ENCODE results near the gene SULT1B1.

The SULT1B1 gene

DNA sequence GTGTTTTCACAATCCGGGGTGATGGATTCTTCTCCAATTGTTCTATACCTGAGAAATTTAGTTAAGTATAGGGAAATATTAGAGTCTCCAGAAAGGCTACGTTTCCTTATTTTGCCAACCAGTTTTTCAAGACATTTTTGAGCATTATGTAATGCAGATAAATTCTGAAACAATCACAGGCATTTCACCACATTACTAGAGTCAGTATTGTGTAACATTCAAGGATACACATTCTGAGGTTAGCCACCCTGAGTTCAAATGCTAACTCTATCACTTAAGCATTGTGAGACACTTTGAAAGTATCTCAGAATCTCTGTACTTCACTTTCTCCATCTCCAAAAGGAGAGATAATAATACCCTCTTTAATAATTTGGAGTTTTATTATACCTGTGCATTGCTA is 10.6 kb downstream of the SULT1B1 start:
- DNase-seq (ENCODE audit: low read depth in 2 of 2) = no peak

DNA sequence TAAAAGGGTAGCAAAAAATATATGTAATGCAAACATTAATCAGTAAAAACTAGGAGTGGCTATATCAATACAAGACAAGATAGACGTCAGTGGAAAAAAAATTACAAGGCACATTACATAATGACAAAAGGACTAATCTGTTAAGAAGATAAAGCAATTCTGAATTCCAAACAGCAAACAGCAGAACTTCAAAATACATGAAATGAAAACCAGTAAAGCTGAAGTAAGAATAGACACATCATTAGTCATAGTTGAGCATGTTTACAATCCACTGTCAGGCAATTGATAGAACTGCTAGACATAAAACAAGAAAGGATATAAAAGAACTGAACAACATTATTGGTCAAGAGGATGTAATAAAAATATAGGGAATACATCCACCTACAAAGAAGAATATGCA is 12.2 kb downstream of the SULT1B1 start:
- DNase-seq (ENCODE audit: low read depth in 2 of 2) = no peak

DNA sequence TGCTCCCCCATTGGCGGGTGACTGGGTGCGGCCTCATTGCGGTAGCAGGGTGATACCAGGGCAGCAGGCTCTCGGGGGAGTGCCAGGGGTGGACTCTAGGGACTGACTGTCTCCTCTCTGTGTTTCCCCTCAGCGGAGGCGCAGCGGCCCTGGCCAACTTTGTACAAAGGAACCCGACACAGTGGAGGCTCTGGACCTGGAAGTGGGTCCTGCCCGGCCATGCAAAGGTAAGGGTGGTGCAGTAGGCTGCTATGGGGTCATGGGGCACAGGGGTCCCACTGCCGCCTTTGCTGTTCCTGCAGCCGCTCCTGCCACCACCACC is 16.3 kb downstream of the SULT1B1 start:
- no peak for DNase-seq (ENCODE audit: low read depth in 2 of 2)

DNA sequence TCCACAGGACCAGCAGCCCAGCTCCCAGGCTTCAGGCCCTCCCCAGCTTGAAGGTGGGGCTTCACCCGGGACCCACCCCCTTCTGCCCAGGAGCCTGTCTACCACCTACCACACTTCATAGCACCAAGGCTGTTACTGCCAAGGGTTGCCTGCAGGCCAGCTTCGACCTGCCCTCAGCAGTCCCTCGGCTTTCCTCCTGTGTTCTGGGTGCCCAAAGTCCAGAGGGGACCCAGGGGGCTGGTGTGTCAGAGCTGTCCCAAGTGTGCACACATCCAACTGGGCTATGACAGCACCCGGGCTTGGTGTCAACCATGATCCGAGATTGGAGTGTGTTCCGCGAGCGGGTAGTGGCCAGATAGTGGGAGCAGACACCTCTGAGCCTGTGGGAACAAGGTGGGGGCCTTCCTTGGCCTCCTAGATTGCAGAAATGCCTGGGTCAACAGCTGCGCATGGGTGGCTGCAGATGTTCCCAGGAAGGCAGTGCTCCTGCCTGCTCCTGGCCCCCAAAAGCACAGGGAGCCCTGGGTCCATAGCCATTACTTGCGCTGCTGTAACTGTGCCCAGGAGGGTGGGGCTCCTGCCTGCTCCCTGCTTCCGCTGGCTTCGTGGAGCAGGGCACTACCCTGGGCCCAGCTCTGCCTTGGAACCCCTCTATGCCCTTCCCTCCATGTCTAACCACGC is 16.8 kb downstream of the SULT1B1 start:
- no peak for DNase-seq (ENCODE audit: low read depth in 2 of 2)

DNA sequence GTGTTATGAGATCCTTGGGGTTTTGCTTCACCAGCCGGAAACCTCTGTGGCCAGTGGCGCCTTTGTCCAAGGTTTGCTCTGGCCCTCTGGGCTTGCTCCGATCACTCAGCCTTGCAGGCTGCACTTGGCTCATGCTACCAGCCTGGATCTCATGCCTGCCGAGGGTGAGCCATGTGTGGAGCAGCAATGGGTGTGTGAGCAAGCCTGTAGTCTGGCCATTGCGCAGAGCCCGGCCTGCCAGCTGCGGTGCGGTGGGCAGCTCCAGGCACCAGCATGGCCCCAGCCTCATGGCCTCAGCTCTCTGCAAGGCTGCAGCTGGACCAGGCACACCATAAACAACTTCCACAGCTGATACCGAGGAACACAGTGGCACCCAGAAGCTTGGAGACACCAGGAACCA is 17.8 kb downstream of the SULT1B1 start:
- DNase-seq (ENCODE audit: low read depth in 2 of 2) = no peak

DNA sequence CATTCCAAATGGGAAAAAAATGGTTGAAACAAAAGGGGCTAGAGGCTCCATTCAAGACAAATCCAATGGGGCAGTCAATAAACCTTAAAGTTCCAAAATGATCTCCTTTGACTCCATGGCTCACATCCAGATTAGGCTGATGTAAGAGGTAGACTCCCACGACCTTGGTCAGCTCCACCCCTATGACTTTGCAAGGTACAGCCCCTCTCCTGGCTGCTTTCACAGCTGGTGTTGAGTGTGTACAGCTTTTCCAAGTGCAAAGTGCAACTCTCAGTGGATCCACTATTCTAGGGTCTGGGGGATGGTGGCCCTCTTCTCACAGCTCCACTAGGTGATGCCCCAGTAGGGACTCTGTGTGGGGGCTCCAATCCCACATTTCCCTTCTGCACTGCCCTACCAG is 21.5 kb downstream of the SULT1B1 start:
- no peak for DNase-seq (ENCODE audit: low read depth in 2 of 2)

DNA sequence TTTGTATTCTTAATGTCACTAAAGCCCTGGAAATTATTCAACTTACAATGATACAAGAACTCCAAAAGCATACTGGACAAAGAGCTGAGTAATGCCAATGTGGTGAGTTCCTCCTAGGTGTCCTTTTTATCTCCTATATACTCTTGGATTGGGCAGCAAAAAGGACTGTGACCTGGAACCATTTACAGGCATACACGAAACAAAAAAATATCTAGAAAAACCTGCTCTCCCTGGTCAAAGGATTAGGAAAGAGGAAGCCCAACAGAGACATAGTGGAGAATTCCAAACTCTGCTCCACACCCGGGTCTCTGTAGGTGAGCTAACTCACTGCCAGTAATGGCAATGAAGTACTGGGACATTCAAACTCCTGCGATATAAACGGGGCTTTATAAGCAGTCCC is 25.3 kb downstream of the SULT1B1 start:
- no peak for DNase-seq (ENCODE audit: low read depth in 2 of 2)

DNA sequence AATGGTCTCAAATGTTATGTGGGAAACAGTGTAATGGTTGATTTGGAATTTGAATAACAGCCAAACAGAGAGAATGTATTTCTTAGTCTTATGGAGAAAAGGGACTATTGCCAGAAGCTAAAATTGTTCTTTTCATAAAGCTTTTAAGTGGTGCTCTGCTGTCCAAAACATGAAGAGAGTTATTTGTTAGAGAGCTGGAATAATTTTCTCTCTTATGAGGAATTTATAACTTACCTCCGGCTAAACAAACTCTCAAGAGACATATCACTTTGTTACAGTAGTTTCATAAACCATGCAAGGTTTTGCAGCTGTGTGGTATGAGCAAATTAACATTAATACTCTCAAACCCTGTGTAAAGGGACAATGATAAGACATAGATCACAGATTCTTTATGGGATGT is 28.6 kb downstream of the SULT1B1 start:
- DNase-seq (ENCODE audit: low read depth in 2 of 2) = no peak

DNA sequence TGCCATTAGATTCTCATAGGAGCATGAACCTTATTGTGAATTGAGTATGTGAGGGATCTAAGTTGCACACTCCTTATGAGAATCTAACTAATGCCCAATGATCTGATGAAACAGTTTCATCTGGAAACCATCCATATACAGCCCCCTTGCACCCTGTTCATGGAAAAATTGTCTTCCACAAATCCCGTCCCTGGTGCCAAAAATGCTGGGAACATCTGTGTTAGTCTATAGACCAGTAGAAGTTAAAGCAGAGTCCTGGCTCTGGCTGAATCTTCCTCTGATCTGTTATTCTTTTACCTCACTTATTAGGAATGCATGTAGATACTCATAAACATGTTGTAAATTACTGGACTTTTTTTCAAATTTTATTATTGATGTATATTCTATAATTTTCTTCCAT is 29.2 kb downstream of the SULT1B1 start:
- DNase-seq (ENCODE audit: low read depth in 2 of 2) = no peak

DNA sequence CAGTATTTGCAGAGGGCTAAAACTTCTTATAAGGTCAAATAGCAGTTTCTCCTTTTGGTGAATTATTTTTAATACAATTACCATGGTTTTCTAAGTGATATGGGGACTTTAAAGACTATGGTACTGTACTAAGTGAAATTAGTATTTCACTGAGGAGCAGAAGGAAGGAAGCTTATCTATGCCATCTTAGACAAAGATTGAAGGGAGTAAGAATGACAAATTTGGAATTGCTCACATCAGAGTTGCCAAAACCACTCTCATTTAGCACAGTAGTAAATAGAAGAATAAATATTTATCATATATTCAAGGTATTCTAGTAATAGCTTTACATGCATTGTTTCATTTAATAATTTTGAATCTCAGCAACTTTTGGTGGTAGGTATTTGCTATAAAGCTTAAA is 30.4 kb downstream of the SULT1B1 start:
- DNase-seq (ENCODE audit: low read depth in 2 of 2) = no peak

DNA sequence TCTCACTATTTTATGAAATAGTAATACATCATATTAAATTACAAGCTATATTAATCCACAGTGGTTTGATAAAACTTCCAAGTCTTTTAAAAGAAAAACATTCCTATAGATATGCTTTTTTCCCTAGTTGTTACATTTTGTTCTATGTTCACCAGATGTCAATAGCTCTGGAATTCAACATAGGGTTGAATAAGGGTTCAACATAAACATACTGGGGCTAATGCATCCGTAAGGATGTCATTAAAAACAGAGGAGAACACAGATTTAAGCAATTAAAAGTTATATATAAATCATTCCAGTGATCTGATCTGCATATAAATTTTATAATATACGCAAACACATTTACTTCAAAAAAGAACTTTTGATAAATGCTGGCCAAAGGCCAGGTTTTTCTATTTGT is 32.5 kb downstream of the SULT1B1 start:
- no peak for DNase-seq (ENCODE audit: low read depth in 2 of 2)

DNA sequence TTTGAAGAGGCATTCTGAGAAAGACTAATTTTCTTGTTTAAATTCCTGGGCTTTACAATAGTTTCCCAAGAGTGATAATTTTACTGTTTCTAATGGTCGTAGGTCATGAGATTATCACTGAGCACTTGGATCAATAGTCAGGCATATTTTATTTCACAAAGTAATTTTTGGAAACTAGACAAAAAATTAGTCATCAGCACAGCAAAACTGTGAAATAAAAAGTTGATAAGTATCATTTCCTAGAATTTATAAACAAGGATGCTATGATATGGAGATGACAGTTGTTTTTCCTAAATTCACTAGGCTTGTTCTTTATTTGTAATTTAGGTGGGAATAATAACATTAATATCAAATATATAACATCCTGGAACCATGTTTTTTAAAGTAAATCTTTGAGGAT is 33.0 kb downstream of the SULT1B1 start:
- no peak for DNase-seq (ENCODE audit: low read depth in 2 of 2)

DNA sequence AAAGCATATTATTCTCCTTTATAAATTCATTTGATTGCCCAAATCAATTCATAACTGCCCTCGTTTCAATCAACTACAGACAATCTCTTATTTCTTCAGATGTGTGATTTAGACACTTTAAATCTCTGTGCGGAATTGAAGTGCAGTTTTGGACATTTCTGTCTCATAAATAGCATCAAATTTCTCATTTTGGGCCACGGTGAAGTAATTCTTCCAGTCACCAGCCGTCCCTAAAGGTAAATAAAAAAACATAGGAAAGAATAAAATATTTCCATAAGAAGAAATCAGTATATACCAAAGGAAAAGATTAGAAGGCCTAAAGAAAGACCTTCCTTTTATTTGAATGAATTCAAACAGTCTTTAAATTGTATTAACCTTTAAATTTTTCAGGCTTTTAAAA is 33.4 kb downstream of the SULT1B1 start:
- DNase-seq (ENCODE audit: low read depth in 2 of 2) = no peak

DNA sequence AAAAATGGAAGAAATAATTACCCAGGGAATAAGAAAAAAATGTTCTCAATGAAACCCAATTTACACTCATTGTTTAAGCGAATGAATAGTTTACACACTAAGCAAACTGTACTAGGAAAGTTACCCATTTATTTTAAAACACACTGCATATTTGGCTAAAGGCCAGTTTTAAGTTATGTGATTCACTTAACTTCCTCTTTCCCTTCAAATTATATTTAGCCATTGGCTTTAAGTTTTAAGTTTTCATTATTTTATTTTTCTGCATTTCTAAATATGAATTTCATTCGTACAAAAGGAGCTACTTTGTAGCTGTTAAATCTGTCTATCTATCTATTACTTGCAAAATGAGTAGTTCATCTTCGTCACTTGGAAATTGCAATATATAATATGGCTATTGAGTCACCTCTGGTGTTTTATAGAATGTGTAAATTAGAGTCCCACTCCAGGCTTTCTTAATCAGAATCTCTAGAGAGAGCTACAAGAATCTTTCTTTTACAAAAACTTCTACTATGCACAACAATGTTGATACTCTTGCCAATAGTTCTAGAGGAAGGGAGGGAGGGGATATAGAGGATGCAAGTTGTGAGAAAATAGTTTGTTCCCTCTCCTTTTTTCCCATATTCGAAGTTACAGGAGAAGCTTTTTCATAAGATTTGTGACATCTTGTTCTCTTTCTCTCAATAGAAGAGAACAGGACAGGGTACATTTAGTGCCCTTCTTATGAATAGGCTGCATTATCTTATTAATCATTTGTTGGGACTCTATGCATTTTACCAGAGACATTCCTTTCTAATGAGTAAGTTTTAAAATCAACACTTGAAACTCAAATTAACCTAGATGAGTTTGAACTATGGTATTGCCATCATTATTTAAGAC is 41.8 kb downstream of the SULT1B1 start:
- no peak for DNase-seq (ENCODE audit: low read depth in 2 of 2)

DNA sequence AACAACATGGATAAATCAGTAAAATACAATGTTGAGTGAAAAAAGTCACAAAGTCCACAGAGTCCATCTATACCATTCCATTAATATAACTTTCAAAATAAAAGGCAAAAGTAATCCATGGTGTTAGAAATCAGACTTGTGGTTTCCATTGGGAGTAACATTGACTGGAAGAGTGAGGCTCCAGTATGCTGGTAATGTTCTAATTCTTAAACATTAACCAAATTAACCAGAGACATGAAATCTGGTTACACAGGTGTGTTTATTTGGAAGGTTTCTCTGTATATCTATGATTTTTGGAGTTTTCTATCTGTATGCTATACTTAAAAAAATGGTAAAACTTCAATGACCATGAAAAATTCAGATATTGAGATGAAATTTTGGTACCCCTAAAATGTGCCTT is 42.6 kb downstream of the SULT1B1 start:
- DNase-seq (ENCODE audit: low read depth in 2 of 2) = no peak

DNA sequence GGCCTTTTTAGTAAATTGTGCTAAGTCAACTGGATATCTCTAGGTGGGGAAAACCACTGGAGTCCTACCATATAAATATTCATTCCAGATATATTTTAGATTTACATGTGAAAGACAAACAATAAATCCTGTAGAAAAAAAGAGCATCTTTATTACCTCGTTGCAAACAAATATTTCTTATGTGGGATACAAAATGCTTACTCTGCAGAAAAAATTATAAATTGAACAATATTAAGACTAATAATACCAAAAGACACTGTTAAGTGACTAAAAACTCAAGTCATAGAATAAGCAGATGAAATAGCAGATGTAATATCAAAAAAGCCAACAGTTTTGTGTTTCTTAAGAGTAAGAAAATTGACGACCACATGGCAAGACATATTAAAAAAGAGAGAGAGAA is 43.8 kb downstream of the SULT1B1 start:
- DNase-seq (ENCODE audit: low read depth in 2 of 2) = no peak

DNA sequence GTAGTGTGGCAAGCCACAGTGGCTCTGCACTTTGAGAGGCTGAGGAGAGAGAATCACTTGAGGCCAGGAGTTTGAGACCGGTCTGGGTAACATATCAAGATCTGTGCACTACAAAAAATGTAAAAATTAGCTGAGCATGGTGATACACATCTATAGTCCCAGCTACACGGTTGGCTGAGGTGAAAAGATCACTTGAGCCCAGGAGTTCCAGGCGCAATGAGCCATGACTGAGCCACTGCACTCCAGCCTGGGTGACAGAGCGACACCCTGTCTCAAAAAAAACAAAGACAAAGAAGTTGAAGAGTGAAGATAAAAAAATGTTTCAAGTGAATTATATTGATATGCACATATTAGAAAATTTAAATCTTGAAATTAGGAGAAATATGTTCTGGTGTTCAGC is 46.3 kb downstream of the SULT1B1 start:
- DNase-seq (ENCODE audit: low read depth in 2 of 2) = no peak

DNA sequence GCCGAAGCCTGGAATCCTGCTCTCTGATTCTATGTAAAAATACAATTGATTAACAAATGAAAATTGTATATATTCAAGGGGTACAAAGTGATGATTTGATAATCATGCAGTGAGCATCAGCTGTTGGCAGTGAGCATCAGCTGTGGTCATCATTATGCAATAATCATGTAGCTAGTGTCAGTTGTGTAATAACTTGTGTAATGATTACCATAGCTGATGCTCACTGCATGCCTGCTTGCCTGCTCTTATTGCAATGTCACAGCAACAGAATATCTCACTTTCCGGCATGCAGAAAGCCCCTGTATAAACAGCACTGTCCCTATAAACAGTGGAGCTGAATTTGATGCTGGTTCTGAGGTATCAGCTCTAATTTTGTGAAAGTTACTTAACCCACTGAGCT is 46.8 kb downstream of the SULT1B1 start:
- no peak for DNase-seq (ENCODE audit: low read depth in 2 of 2)

DNA sequence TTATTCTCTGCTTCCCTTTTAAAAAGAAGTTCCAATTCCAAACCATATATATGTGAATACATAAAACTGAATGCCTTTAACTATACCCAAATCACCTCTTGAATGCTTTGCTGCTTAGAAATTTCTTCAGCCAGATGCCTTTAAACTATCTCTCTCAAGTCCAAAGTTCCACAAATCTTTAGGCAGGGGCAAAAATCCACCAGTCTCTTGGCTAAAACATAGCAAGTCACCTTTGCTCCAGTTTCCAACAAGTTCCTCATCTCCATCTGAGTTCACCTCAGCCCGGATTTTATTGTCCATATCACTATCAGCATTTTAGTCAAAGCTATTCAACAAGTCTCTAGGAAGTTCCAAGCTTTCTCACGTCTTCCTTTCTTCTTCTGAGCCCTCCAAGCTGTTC is 49.8 kb downstream of the SULT1B1 start:
- DNase-seq (ENCODE audit: low read depth in 2 of 2) = no peak

DNA sequence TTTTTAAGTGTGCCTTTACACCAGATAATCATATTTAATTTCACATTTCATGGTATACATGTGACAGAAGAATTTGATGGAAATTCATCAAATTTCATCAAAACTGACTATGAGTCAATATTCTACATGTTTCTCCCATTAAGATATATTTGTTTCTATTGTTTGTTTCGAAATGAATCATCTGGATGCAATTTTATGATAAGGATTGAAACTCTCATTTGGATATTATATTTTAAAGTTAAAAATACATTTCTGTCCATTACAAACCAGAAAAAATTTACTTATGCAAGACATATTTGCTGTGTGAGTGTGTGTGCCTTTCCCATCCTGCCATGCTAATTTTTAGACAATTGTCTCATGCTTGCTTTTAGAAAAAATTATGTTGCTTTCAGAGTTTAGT is 52.2 kb downstream of the SULT1B1 start:
- no peak for DNase-seq (ENCODE audit: low read depth in 2 of 2)

DNA sequence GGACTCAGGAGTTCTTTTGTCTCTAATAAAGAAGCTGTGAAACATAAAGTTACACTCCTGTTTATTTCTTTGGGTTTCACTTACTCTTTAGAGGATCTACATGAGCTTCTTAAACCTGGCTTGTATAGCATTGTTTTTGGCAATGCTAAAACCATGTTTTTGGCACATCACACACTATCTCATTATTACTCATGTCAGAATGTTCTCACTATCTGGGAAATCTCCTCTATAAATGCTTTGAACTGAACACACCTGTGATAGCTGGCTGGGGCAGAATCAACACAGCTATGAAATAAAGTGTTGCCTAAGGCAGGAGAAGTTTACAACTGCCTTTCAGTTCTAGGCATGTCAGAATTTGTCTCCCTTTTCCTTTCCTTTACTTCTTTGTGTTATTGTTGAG is 52.6 kb downstream of the SULT1B1 start:
- DNase-seq (ENCODE audit: low read depth in 2 of 2) = no peak

DNA sequence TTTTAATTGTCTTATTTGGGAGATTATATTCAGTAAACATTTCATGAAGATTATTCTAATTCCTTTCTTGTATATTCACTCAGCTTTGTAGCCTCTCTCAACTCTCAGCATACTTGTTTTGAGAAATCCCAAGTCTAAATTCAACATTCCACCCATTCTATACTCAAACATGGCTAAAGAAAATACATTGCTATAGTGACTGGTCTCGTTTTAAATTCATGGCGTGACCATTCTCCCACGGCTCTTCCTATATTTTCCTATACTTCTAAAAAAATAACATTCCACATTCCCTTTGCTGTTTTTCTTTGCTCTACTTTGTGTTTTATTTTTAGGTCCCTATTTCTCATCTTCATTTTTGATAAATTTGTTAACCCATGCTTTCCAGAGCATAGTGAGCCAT is 58.2 kb downstream of the SULT1B1 start:
- no peak for DNase-seq (ENCODE audit: low read depth in 2 of 2)

DNA sequence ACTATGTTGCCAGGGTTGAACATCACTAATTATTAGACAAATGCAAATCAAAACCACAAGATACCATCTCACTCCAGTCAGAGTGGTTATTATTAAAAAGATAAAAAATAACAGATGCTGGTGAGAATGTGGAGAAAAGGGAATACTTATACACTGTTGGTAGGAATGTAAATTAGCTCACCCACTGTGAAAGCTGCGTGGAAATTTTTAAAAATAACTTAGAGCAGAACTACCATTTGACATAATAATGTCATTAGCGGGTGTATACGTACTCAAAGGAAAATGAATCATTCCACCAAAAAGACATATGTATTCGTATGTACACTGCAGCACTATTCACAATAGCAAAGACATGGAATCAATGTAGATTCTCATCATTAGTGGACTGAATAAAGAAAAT is 58.7 kb downstream of the SULT1B1 start:
- no peak for DNase-seq (ENCODE audit: low read depth in 2 of 2)

Measured in stimulated activated CD8-positive, alpha-beta memory T cell treated with anti-CD3 and anti-CD28 coated beads, Interleukin-15, amount 100 ng/mL, for 4 hours (primary cell).